Keratinocyte (primary cell): ENCODE data around the gene GAL3ST2. TPM values are rescaled to one million over a fixed set of nuclear protein-coding genes. Genes with fewer than 3 reads are reported as not detected.
"Not testable (repeated sequence)": the region's sequence is repeated elsewhere in the genome, so short reads cannot be mapped to it uniquely, and the experiment has no call there.

Source experiments
- DNase-seq: peaks from one replicate; pipeline ENCODE4 v3.0.0-alpha.2; 2011; ENCODE audit warnings: low read depth, missing footprints, low spot score
- FAIRE-seq: peaks from 2 replicates; lab custom pipeline; 2011; peaks lifted over from hg19 to GRCh38; lab: Jason Lieb, UNC
- H2AFZ ChIP-seq: 2 replicates; pipeline ENCODE4 v1.6.0; 2012; ENCODE audit warnings: low read length, control low read depth, inconsistent platforms; ENCODE audit not compliant: control insufficient read depth
- H3K27ac ChIP-seq: 2 replicates; pipeline ENCODE4 v1.5.1; 2011; ENCODE audit warnings: low read length; ENCODE audit not compliant: control insufficient read depth, insufficient read depth
- H3K27me3 ChIP-seq: 3 replicates; pipeline ENCODE4 v1.6.0; 2011; ENCODE audit warnings: low read length; ENCODE audit not compliant: control insufficient read depth, insufficient read depth; ENCODE audit errors: extremely low read depth
- H3K36me3 ChIP-seq, 2 experiments: 2 replicates in 1 of 2; 3 replicates in 1 of 2; pipeline ENCODE4 v1.5.1; 2011; ENCODE audit warnings: low read length in 2 of 2, mild to moderate bottlenecking in 1 of 2; ENCODE audit not compliant: control insufficient read depth in 2 of 2, insufficient read depth in 2 of 2; ENCODE audit errors: extremely low read depth in 1 of 2
- H3K4me1 ChIP-seq: 3 replicates; pipeline ENCODE4 v1.5.1; 2011; ENCODE audit warnings: low read length; ENCODE audit not compliant: control insufficient read depth, insufficient read depth; ENCODE audit errors: extremely low read depth
- H3K4me2 ChIP-seq: 3 replicates; pipeline ENCODE4 v1.6.0; 2011; ENCODE audit warnings: low read depth, low read length; ENCODE audit not compliant: control insufficient read depth, insufficient read depth; ENCODE audit errors: extremely low read depth
- H3K4me3 ChIP-seq, 3 experiments: fragments of 200-600 bp in 1 of 3; sonication (generic) in 1 of 3; 2 replicates in 2 of 3; 3 replicates in 1 of 3; pipeline ENCODE4 v1.5.1; 2011 to 2016; ENCODE audit warnings: low read length in 3 of 3, mild to moderate bottlenecking in 3 of 3, control low read depth in 2 of 3, inconsistent platforms in 1 of 3, low read depth in 1 of 3, mixed read lengths in 1 of 3, mixed run types in 1 of 3, moderate library complexity in 1 of 3; ENCODE audit not compliant: control insufficient read depth in 2 of 3, insufficient read depth in 2 of 3; ENCODE audit errors: extremely low read depth in 1 of 3
- H3K79me2 ChIP-seq: 2 replicates; pipeline ENCODE4 v1.6.0; 2012; ENCODE audit warnings: low read length; ENCODE audit not compliant: control insufficient read depth, insufficient read depth
- H3K9ac ChIP-seq: 3 replicates; pipeline ENCODE4 v1.6.0; 2011; ENCODE audit warnings: low read length; ENCODE audit not compliant: control insufficient read depth, insufficient read depth; ENCODE audit errors: extremely low read depth
- H3K9me1 ChIP-seq: 3 replicates; pipeline ENCODE4 v1.6.0; 2011; ENCODE audit warnings: low read length; ENCODE audit not compliant: control insufficient read depth, insufficient read depth; ENCODE audit errors: extremely low read depth
- H3K9me3 ChIP-seq: 2 replicates; pipeline ENCODE4 v1.5.1; 2012; ENCODE audit warnings: low read depth, low read length; ENCODE audit not compliant: control insufficient read depth
- H4K20me1 ChIP-seq: 3 replicates; pipeline ENCODE4 v1.6.0; 2011; ENCODE audit warnings: low read length; ENCODE audit not compliant: control insufficient read depth, insufficient read depth; ENCODE audit errors: extremely low read depth
- EZH2 ChIP-seq: IDR thresholded peaks from one replicate; pipeline ENCODE4 v1.6.1; 2012; ENCODE audit warnings: inconsistent platforms, mild to moderate bottlenecking, low read length, moderate library complexity
- dilution Hi-C: fragments of 300-500 bp; cut with MboI; formaldehyde crosslinking; loops from one replicate; pipeline ENCODE4 v1.7.0; 2020; ENCODE audit warnings: low sequenced_read_pairs; ENCODE audit not compliant: extremely low pct_ligation_motif_present
- polyA plus RNA-seq, 5 experiments: library from polyadenylated mRNA; depleted of rRNA in 3 of 5; stranded (reverse) in 3 of 5; stranded (forward) in 1 of 5; unstranded in 1 of 5; fragments of >200 nt; gene quantifications; 1 replicate in 1 of 5; 2 replicates in 3 of 5; 3 replicates in 1 of 5; pipeline versions ENCODE4 v1.2.1 to v1.2.3, GENCODE V29; 2011 to 2012; ENCODE audit warnings: missing spikeins in 2 of 5, low read depth in 1 of 5, low replicate concordance in 1 of 5
- TF ChIP-seq, protein P1 (sequence below), 3 experiments: IDR thresholded peaks in 1 of 3; conservative IDR thresholded peaks in 1 of 3; optimal IDR thresholded peaks in 1 of 3; 2 replicates in 2 of 3; 3 replicates in 1 of 3; pipeline versions ENCODE3 to v1.5.1; 2011; ENCODE audit warnings: low read length in 3 of 3, mild to moderate bottlenecking in 3 of 3, moderate library complexity in 2 of 3, control low read depth in 1 of 3, inconsistent platforms in 1 of 3; ENCODE audit not compliant: insufficient read depth in 2 of 3; ENCODE audit errors: extremely low read depth in 1 of 3

GAL3ST2 gene
- polyA plus RNA-seq, 1 donor (not counting 4 experiments of a cell fraction or from before 2014, with no cell fraction given): not detected

DNA sequence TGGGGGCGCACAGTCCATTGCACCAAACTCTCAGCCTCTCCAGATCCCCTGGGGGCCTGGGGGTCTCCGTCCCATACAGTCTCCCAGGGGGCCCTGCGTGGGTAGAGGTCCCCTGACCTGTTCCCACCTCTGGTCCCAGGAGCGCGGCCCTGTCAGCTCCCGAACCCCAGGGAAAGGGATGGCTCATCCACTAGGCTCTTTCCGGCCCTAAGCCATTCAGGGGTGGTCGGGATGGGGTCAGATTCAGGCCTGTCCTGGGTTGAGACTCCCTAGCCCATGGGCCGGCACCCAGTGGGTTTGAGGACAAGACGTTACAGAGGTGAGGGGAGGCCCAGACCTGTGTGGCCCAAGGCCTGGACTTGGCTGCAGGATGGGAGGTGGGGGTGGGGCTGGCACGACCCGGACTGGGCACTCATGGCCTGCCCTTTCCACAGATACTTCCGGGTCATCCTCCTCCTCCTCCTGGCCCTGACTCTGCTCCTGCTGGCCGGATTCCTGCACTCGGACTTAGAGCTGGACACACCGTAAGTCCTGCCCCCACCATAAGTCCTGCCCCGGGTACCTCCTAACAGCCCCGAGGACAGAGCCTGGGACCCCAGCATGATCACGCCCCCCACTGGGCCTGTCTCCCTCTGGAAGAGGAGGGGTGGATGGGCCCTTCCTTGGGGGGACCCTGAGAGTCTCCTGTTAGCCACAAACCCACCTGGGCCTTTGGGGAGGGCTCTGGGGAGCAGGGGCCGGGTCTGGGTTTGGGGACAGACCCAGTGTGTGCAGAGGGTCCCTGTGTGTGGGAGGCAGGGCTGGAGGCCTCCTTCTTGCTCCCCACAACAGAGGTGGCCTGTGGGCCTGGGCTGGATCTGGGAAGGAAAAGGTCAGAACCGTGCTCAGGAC is 22.3 kb downstream of the GAL3ST2 start:
- FAIRE-seq (no peak), DNase-seq (no peak)
- no peak overlapping the region for H2AFZ ChIP-seq
- no peaks in the 10 kb centered on the region for H3K36me3 ChIP-seq
- H3K9me3 ChIP-seq: no peaks in the 10 kb centered on the region
- H3K4me1 ChIP-seq: no peaks in the 10 kb centered on the region
- no peaks in the 10 kb centered on the region for H4K20me1 ChIP-seq
- H3K4me3 ChIP-seq: no peak overlapping the region
- H3K27ac ChIP-seq: no peak overlapping the region
- no peak overlapping the region for H3K9ac ChIP-seq
- no peak for TF ChIP-seq EZH2
- TF ChIP-seq, protein P1, sequence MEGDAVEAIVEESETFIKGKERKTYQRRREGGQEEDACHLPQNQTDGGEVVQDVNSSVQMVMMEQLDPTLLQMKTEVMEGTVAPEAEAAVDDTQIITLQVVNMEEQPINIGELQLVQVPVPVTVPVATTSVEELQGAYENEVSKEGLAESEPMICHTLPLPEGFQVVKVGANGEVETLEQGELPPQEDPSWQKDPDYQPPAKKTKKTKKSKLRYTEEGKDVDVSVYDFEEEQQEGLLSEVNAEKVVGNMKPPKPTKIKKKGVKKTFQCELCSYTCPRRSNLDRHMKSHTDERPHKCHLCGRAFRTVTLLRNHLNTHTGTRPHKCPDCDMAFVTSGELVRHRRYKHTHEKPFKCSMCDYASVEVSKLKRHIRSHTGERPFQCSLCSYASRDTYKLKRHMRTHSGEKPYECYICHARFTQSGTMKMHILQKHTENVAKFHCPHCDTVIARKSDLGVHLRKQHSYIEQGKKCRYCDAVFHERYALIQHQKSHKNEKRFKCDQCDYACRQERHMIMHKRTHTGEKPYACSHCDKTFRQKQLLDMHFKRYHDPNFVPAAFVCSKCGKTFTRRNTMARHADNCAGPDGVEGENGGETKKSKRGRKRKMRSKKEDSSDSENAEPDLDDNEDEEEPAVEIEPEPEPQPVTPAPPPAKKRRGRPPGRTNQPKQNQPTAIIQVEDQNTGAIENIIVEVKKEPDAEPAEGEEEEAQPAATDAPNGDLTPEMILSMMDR (optimal IDR thresholded peaks at IDR 0.05 in 1 of 3, IDR thresholded peaks at IDR 0.05 in 1 of 3, conservative IDR thresholded peaks at IDR 0.05 in 1 of 3; ENCODE audit: extremely low read depth in 1 of 3, insufficient read depth in 2 of 3, low read length in 3 of 3): no peak
- H3K9me1 ChIP-seq: no peaks in the 10 kb centered on the region
- H3K27me3 ChIP-seq: peaks cover 9% of the 10 kb centered on the region
- no peaks in the 10 kb centered on the region for H3K79me2 ChIP-seq
- dilution Hi-C loops: no loop called here
- no peak overlapping the region for H3K4me2 ChIP-seq

DNA sequence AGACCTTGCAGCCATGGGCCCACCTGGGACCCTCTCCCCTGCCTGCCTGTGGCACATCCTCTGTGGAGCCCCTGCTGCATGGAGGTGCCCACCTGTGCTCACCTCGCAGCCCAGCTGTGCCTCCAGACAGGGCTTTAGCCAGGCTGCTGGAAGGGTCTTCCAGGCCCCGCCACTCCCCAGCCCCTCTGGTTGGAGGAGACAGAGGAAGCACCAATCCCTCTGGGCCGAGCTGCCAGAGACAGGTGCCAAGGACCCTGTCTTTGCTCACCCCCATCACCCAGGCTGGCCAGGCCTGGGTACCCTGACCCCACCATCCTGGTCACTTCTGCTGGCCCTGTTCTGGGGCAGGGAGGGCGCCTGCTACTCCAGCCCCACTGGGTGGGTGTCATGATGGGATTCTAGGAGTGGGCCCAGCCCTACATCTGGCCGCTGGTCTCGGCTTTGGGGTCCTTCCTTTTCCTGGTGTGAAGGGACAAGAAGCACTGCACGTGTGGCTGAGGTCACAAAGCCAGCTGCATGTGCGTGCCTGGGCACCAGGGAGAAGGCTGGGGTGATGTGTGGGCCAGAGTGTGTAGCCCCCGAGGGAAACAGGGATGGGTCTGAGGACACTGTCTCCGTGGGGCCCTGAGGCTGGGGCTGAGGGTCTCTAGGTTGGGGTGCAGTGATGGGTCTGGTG is 23.0 kb downstream of the GAL3ST2 start:
- Histone ChIP-seq H3K4me1 (no peaks in the 10 kb centered on the region), H3K4me3 (no peak overlapping the region), H4K20me1 (no peaks in the 10 kb centered on the region), H3K79me2 (no peaks in the 10 kb centered on the region), H3K27me3 (peaks cover 17% of the 10 kb centered on the region), H2AFZ (no peak overlapping the region), H3K9me1 (no peaks in the 10 kb centered on the region), H3K4me2 (no peak overlapping the region), H3K36me3 (no peaks in the 10 kb centered on the region), H3K9me3 (no peaks in the 10 kb centered on the region), H3K27ac (no peak overlapping the region), H3K9ac (no peak overlapping the region)
- dilution Hi-C loops: no loop called here
- TF ChIP-seq EZH2: no peak
- TF ChIP-seq, protein P1 (optimal IDR thresholded peaks at IDR 0.05 in 1 of 3, IDR thresholded peaks at IDR 0.05 in 1 of 3, conservative IDR thresholded peaks at IDR 0.05 in 1 of 3; ENCODE audit: extremely low read depth in 1 of 3, insufficient read depth in 2 of 3, low read length in 3 of 3): no peak
- FAIRE-seq (no peak), DNase-seq (no peak)

DNA sequence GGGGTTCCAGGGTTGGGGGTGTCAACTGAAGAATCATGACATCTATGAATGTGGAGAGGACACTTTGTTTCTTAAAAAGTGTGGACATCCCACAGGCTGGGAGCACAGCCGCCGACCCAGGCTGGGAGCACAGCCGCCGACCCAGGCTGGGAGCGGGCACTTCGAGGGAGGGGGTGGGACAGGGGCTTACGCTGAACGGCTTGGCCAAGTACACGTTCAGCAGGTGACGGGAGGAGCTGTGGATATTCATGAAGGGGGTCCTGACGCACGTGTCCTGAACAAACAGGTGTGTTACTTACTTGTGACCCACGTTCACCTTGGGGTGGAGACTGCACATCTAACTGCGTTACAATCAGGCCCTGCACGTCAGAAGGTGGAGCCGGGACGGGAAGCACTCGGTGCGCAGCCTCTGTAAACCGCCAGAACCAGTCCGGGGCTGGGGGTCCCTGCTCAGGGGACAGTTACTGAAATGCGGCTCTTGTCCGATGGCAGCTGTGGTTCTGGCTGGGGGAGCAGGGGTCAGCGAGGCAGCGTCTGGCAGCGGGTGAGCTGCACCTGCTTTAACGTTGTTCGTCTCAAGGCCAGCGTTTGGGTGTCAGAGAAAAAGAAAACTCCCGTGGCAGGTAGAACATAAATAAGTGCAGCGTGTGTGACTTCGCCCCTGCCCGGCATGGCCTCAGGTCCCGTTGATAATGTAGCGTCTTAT is 23.7 kb downstream of the GAL3ST2 start:
- H3K4me2 ChIP-seq, H3K4me1 ChIP-seq, H2AFZ ChIP-seq, H3K9me3 ChIP-seq, H4K20me1 ChIP-seq, FAIRE-seq, dilution Hi-C loops, H3K79me2 ChIP-seq, H3K9ac ChIP-seq, H3K27ac ChIP-seq, H3K9me1 ChIP-seq, H3K36me3 ChIP-seq, H3K4me3 ChIP-seq, DNase-seq: not testable (repeated sequence)
- H3K27me3 ChIP-seq: peaks cover 20% of the 10 kb centered on the region
